UCSD-AML1 (cell line): Measurements from ENCODE around the gene RIC3.
A peak's percentile ranks its signal among the peaks of the same experiment; 100 is the strongest.

Experiments used
- DNase-seq: peaks from one replicate; lab custom pipeline; 2025; ENCODE audit not compliant: unreplicated experiment; lab: John Stamatoyannopoulos, UW

RIC3 gene

DNA sequence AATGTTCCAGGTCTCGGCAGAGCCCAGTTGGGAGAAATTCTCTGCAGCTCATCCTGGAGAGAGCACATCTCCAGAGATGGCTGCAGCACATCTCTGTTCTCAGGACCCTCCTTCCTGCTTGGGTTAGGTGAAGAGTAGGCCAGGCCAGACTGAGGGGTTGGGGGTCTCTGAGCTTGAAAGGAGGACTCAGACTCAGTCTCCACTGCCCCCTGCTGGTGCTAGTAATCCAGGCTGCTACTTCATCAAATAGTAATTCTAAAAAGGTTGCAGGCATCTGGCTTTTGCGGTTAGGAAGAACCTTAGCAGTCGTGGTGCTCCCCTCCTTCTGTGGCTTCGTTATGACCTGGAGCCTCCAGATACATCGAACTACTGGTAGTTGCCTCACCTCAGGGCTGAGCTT lies 78.1 kb downstream of the RIC3 start:
- DNase-seq: peak; percentile 18

DNA sequence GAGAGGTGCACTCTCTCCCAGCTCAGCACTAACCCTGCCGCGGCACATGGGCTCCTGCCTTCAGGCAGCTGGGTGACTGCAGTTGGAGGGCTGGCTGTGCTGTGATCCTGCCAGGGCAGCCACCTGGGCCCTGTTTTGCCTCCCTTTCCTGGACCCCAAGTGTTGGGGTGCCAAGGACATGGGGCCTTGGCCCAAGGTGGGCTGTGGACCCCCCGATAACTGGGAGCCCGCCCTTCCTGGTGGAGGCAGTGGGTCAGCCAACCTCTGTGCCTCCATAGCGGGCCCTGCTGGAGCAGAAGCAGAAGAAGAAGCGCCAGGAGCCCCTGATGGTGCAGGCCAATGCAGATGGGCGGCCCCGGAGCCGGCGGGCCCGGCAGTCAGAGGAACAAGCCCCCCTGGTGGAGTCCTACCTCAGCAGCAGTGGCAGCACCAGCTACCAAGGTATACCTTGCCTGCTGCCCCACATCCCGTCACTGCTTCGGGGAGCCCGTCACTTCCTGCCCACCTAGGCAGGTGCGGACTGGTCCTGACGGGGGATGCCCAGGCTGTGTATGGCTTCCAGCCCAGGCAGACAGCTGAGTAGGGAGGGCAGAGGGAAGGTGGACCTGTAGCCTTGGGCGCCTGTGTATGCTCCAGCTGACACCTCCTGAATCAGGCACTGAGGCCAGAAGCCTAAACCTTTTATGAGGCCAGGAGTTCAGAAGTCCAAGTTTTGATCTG lies 78.9 kb downstream of the RIC3 start:
- no peak for DNase-seq

DNA sequence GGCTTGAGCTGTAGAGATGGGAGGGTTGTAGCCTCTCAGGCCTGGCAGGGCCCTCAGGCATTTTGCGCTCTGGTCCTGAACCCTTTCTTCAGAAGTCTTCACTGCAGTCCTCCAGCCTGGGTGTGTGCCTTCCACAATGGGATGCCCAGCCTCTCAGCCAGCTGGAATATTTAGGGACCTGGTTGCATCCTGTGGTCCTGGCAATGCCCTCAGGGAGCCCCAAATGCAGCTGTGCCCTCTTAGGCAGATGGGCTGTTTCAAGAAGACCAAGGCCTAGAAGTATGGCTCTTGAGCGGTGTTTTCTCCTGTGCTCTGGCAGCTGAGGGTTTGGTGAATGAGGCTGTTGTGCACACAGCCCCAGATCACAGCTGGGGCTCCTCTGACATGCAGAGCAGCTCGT lies 81.1 kb downstream of the RIC3 start:
- DNase-seq: no peak

DNA sequence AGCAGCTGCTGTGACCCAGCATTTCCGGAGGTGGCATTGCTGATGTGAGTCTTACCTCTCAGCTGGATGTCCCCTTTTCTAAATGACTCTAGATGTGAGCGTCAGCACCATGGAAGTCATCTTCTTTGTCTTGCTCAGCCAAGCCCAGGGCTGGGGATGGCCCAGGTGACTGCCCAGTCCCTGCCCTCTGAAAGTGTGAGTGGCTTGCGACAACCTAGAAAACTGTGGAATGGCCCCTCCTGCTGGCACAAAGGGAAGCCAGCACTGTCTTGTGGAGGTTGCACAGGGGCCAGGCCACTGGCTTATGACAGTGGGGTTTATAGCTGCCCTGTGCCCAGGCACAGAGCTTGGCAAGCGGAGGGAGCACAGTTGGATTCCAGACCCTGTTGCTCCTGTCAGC lies 81.6 kb downstream of the RIC3 start:
- no peak for DNase-seq

DNA sequence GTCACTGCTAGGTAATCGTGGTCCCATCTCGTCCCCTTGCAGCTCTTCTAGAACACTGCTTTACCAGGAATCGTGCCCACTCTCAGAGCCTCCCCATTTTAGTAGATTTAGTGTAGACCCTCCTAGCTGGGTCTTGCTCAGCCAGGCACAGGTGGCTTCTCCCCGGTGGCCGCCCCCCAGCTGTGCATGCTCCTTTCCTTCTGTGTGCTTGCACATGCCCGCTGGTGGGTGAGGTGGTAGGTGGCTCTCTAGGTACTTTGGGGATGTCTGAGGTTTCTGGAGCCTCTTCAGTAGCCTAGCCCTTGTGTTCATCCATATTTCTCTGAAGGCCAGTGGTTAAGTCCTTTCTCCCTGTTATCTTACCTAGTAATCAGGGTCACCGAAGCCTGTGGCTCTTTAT lies 82.3 kb downstream of the RIC3 start:
- DNase-seq: no peak

DNA sequence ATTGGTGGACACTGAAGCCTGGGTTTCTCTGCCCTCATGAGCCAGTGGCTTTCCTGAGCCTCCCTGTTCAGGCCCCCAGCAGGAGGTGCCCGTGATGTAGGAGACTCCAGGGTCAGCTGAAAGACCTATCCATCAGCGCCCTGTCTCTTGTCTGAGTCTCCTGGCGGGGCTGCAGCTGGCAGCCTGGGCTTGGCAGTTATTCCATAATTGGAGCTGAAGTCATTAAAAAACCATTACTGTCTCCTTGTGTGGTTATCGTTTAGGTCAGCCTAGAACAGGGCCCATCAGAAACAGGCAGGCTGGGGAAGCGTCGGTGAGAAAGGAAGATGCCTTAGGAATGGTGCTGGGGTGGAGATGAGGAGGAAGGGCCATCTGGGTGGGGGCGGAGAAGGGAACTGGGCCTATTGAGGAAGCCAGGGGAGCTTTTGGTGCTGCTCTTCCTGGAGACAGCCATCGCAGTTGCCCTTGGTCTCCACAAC lies 82.8 kb downstream of the RIC3 start:
- no peak for DNase-seq

DNA sequence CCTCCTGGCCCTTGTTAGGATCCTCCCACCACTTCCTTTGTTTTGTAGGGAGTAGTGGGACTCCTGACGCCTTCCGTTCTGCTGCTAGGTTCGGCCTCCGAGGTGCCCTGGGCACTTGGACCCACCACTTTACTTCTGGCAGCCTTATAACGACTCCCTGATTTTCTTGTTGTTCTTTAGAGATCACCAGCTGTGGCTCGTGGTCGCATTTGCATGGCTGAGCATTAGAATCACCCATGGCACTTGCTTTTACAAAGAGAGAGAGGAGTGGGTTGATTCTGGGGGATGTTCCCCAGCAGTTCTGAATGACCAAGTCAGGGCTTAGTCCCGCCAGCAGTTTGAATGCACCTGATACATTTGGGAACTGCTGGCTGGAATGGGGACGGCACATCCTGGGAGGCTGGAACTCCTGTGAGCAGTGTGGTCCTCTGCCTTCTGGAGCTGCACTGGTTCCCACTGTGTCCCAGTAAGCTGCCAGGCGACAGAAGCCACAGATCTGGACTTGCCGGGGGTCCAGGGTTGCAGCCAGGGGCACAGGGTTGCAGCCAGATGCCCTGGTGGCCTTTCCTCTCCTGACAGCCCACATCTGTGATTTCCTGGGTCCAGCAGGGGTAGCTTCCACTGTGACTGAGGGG lies 83.7 kb downstream of the RIC3 start:
- DNase-seq: no peak

DNA sequence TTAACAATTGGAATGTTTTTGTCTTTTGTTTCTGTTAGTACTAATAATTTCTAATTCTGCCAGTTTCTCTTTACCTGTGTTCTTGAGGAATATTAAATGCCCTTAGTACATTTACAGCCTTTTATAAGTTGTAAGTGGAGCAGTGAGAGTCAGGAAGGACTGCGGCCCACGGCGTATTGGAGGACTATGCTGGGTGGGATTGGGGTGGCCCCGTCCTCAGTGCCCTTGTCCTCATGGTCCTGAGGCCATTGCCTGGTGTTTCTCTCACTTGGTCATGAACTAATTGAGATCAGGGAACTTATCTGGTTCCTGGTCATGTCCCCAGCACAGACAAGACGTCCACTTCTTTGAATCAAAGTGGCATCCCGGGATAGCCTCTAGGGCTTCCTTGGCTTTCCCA lies 84.5 kb downstream of the RIC3 start:
- no peak for DNase-seq

DNA sequence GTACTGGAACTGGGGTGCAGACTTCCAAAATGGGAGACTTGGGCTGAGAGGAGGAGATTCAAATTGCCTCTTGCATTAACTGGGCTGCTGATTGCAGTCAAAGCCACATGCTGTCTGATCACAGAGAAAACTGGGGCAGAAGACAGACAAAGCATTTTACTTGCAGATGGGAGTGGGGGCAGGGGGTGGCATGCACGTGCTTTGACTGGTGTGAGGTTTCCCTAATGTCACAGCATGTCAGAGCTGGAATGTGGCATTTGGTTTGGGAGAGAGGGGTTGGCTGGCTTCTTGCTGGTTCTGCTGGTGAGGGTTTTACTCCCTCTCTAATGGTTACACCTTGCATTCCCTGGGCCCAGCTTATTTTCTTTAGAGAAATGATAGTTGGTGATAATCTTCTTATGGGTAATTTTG lies 84.9 kb downstream of the RIC3 start:
- DNase-seq: no peak

DNA sequence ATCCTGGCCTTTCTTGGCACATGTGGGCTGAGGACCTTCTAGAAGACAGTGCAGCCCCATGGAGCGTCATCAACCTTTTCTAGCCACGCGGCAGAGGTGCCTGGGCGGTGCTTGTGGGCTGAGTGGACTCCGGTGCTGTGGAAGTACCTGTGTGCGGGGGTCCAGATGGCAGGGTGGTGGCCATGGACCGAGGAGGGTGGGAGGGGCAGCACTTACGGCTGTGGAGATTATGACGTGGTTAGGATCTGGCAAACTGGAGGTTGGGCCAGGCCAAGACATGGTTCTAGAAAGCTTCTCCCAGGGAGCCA lies 85.8 kb downstream of the RIC3 start:
- DNase-seq: no peak

DNA sequence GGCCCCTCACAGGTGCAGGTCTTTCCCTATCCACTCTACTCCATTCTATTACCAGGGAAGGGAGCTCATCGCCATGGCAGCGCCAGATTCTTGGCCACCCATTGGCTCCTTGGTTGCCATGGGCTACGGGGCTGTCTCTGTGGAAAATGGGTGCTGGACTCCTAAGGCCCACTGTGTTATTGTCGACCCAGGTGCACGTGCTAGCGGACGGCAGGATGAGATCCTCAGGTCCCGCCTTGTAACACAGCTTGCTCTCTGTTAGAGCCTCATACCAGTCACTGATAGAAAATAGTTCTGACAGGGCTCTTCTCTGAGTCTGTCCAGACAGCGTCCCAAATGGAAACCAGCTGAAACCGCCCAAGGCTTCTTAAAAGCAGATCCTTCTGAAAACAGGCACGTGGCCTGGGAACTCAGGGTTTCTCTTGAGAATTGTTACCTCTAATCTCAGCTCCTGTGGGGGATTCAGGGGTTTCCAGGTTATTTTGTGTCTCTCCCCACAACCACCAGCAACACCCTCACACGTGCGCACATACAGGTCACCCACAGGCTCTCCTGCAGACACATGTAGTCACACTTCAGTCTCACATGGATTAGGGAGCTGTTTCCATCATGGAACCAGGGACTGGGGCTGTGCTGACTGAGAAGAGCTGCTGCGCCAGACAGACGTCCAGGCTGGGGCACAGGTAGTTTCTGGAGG lies 86.3 kb downstream of the RIC3 start:
- no peak for DNase-seq

DNA sequence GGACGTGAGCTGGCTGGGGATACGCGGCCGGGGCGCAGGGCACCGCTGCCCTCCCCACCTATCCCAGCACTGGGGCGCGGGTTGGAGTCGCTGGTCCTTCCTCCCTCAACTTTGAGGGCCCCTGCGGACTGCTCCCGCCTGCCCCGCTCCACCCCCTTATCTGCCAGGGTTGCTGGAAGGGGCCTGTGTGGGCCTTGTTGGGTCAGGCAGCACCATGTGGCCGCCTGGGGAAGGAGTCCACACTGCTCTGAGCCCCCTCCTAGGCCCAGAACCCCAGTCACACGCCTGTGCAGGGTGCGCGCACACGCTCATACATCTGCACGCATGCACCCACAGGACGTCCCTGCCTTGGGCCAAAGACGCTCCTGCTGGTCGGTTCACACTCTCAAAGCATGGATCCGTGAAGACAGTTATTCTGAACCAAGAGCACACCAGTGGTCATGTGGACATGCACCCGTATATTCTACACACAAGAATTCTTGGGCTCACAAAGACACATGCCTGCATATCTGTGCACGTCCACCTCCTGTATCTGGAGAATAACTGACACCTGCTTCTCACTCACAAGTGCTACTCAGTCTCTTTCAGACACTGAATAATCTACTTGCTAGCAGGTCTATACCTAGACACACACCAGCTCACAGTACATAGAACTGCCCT lies 87.1 kb downstream of the RIC3 start:
- DNase-seq: no peak

DNA sequence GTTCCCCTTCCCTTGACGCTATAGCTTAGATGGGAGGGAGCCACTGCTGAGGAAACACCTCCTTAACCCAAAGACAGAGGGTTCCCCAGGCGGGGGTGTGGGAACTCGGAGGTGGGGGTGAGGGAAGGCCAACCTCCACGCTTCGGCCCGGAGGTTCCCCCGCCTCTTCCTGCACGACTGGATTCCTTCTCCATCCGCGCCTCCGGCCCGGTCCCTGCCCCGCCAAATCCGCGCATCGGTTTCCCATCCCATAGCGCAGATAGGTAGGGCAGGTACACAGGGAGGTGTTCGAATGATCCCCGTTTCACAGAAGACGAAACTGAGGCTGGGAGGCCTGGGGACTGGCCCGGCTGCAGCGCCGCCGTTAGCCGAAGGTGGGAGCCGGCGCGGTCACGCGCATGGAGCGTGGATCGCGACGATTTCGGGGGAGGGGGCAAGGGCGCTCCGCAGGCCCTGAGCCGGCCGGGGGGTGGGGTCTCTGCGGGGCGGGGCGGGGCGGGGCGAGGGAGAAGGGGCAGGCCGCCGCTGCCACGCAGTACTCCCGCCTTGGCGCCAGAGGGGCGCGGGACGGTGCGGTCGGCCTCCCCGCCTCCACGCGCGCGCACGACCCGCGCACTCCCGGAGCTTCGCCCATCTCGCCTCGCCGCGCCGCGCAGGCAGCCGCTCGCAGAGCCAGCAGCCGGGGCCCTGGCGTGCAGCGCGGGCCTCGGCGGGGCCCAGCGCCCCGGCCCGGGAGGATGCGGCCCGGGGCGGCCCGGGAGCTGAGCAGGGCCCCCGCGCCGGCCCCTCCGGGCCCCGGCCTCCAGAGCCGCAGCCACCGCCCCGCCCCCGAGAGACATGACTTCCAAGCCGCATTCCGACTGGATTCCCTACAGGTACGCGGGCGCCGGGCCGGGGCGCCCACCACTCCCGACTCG lies 87.9 kb downstream of the RIC3 start, which contains the start of gene TUB:
TSS of gene TUB (plus strand) at position 538 of the 917 bp plus-strand sequence. CDS start at position 838, 300 bp downstream.
- DNase-seq: no peak

DNA sequence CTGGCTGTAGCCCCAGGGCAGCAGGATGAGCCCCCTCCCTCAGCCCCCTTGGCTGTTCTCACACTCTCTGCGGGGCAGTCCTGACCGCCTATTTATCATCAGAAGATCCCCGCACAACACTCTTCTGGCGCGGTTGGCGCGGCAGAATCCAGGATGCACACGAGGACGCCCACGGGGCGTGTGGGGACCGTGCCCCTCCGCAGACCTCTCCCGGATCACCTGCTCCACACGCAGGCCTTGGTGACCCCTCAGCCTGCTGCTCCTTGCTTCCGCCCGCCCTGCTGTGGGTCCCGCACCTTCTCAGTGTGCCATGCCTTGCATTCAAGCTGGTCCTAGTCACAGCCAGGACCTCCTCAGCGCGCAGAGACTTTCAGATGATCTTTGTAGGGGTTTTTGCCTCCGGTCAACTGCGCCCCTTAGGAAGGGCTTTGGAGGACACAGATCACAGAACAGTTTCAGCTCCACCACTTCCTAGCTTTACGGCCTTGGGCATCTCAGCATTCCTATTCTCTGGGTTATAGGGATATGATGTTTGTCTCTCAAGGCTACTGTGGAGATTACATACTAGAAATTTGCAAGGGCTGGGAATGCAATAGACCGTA lies 88.7 kb downstream of the RIC3 start:
- no peak for DNase-seq

DNA sequence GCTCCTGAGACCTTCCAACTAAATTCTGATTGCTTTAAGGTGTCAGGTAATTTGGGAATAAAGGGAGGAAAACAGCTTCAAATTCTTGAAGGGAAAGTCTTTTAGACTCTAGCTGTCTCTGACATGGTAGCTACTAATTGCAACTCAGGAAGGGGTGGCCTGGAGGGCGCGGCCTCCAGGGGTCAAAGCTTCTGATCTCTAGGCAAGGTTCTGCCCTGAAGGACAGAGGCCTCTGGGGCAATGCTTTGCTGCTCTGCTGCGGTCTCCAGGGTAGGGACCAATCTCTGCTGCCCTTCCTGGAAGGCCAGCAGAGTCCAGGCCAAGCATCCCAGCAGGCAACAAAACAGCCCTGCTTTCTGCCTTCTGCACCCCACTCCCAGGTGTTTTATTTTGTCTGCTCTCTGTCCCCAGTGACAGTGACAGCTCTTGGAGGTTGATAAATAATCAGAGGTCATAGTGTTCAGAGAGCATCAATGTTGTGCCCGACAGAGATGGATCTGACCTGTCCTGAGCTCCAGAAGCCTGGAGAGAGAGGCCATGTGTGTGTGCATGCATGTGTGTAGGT lies 89.6 kb downstream of the RIC3 start:
- DNase-seq: no peak

DNA sequence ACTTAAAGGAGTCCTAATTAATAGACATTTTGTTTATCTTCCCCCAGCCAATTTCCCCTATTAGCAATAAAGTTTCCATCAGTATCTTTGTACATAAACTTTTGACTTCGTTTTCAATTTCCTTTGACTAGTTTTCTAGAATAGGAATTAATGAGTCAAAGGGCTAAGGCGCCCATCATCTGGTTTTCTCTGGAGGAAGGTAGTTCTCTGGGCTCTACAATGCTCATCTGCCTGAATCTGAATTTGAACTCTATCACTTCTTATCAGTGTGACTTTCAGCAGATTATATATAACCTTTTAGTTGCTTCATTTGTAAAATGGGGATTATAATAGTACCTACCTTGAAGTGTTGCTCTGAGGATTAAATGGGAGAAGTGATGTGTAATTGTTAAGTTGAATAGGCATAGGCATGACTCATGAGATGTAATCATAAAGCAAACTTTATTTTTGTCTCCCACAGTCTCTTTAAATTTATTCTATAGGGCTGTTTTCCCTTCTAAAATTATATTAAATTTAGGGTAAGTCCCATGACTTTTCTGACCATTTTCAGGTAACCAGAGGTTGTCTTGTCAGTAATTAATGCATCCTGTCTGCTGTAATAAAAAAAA lies 93.6 kb downstream of the RIC3 start:
- DNase-seq: no peak

DNA sequence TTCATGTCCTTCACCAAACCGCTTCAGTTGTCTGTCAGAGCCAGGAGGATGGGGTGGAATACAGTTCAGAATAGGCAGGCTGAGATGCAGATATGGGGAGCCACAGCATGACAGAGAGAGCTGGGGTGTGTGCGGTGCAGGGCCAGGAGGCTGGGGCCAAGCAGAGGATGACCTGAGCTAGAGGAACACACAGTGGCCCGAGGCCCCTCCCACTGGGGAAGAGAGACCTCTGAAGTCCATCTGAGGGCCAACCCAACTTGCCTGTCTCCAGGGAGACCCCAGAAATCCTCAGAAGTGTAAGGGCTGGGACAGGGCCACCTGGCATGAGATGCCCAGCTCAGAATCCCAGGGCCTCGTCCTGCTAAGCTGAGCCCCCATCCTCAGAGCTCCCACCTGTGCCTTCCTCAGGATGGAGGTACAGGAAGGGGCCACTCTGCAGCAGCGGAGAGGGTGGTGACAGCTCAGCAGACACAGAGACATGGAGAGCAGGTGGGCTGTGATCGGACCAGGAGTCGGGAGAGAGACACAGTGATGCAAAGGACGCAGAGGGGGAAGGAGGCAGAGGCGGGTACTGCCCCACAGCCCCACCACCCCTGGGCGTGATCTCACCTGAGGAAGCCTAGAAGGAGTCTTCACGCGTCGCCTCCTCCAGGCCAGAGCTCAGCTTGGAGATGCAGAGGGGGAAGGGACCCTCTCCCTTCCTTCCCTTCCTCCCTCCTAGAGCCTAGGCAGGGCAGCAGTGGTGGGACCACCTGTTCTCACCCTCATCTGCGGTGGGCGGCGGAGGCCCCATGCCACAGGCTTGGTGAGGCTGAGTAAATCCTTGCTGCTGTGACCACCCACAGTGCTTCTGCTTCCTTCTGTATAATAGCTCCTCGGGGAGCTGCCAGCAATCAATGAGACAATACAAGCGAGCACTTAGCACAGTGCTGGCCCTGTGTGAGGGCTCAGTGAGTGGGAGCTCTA lies 96.9 kb downstream of the RIC3 start:
- no peak for DNase-seq

DNA sequence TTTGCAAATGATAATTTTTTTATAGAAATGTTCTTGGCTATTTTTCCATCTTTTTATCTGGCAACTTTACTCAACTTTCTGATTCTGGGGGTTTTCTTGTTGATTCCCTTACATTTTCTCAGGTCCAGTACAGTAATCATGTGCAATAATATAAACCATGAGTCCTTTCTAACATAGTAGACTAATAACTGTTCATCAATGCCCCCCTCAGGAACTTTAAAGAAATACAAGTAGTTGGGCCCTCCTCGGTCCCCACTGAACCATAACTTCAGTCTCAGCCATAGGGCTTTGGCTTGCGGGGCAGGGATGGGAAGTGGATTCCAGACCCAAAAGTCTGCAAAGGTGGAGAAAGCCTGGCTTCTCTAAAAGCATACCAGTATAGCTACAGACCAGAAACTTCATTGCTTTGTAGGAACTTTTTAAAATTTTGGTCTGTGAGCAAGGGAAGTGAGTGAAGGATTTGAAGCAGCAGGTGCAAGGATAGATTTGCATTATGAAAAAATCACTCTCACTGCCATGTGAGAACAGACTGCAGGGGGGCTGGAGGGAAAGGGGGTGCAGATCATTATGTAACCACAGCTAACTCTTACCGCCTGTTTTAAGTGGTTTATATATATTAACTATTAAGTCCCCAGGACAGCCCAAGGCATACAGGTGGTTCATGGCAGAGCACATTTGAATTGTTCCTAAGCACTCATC lies 98.3 kb downstream of the RIC3 start:
- DNase-seq: no peak
